ENCODE results near the gene CLDN9.

DNA sequence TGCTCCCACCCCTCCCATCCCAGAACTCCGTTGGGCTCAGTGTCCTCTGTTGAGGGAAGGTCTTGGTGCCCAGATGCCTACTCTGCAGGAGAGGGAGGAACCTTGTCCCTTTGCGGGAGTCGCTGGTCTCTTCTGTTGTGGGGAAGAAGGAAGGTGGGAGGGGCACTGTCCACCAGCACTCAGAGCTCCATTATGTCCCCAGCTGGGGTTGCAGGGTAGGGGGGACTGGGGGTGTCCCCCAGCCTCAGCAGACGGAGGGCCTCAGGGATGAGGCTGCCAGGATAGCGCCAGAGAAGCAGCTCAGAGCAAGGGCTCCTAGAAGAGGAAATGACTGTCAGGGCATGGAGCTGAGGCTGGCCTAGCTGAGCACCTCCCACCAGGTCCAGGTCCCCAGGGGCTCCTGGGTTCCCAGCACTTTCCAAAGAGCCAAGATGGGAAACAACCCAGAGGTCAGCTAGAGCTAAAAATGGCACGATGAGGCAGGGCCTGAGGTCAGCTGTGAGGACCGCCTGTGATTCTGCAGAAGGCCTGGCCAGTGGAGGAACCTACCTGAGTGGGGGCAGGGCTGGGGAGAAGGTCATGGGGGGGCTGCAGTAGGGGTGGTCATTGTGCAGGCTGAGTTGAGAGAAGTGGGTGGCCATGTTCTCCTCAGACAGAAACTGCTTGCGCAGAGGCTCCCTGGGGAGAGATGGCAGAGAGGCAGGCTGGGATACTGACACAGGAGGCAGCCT lies 10.1 kb downstream of the CLDN9 start:
- TF ChIP-seq, protein P1, sequence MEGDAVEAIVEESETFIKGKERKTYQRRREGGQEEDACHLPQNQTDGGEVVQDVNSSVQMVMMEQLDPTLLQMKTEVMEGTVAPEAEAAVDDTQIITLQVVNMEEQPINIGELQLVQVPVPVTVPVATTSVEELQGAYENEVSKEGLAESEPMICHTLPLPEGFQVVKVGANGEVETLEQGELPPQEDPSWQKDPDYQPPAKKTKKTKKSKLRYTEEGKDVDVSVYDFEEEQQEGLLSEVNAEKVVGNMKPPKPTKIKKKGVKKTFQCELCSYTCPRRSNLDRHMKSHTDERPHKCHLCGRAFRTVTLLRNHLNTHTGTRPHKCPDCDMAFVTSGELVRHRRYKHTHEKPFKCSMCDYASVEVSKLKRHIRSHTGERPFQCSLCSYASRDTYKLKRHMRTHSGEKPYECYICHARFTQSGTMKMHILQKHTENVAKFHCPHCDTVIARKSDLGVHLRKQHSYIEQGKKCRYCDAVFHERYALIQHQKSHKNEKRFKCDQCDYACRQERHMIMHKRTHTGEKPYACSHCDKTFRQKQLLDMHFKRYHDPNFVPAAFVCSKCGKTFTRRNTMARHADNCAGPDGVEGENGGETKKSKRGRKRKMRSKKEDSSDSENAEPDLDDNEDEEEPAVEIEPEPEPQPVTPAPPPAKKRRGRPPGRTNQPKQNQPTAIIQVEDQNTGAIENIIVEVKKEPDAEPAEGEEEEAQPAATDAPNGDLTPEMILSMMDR (IDR thresholded peaks at IDR 0.05; ENCODE audit: low read length): no peak
- no peak for TF ChIP-seq EZH2 (optimal IDR thresholded peaks at IDR 0.05; ENCODE audit: low read depth, low read length)

Data from MM.1S (cell line).